ENCODE measurements around the gene ZNF646. TPM values are rescaled to one million over a fixed set of nuclear protein-coding genes. Genes with fewer than 3 reads are reported as not detected.
A peak's percentile ranks its signal among the peaks of the same experiment; 100 is the strongest.

Gene ZNF646
- total and polyA plus RNA-seq, 2 of the 13 experiments (the other 11 are each of a cell fraction or from before 2014, with no cell fraction given) = 3.4 to 10.9 TPM

GRCh38 chr16:31073142-31073969, 866 bp upstream of the ZNF646 start (continued):
- TF ChIP-seq ZNF263 (CRISPR knock-in tag; IDR thresholded peaks at IDR 0.05) = peak; percentile 15; the same call in 1 of the 2 replicates
- peak; percentile 92 for TF ChIP-seq ZNF567 (CRISPR knock-in tag; IDR thresholded peaks at IDR 0.05; ENCODE audit: borderline replicate concordance)
- no peak for TF ChIP-seq LRRFIP1 (CRISPR knock-in tag; conservative IDR thresholded peaks at IDR 0.05)
- peak; percentile 73; the same call in 1 of the 2 replicates for TF ChIP-seq MYPOP (CRISPR knock-in tag; IDR thresholded peaks at IDR 0.05)
- TF ChIP-seq PCBP1 (IDR thresholded peaks at IDR 0.05; ENCODE audit: borderline replicate concordance, low read depth, low read length) = 0 out of 2 replicates have a peak, but pooled peaks have one; percentile 44
- TF ChIP-seq RARA (CRISPR knock-in tag; IDR thresholded peaks at IDR 0.05) = peak; percentile 38
- peak; percentile 60; the same call in 1 of the 2 replicates for TF ChIP-seq ZNF772 (CRISPR knock-in tag; IDR thresholded peaks at IDR 0.05)
- TF ChIP-seq HMGA1 (CRISPR knock-in tag; conservative IDR thresholded peaks at IDR 0.05) = no peak
- no peak; the same call in 1 of the 2 replicates for TF ChIP-seq GMEB1 (CRISPR knock-in tag; IDR thresholded peaks at IDR 0.05; ENCODE audit: borderline replicate concordance)
- TF ChIP-seq ZSCAN30 (CRISPR knock-in tag; IDR thresholded peaks at IDR 0.05) = no peak
- peak; percentile 89 for TF ChIP-seq ZBTB7B (CRISPR knock-in tag; IDR thresholded peaks at IDR 0.05)
- TF ChIP-seq ZNF343 (CRISPR knock-in tag; IDR thresholded peaks at IDR 0.05) = peak; percentile 31; the same call in 1 of the 2 replicates
- TF ChIP-seq ZNF512B (CRISPR knock-in tag; IDR thresholded peaks at IDR 0.05; ENCODE audit: borderline replicate concordance) = no peak
- TF ChIP-seq ZNF24 (IDR thresholded peaks at IDR 0.05) = peak; percentile 93
- no peak; the same call in 1 of the 2 replicates for TF ChIP-seq SP4 (CRISPR knock-in tag; IDR thresholded peaks at IDR 0.05)
- no peak for TF ChIP-seq MIER3 (CRISPR knock-in tag; IDR thresholded peaks at IDR 0.05; ENCODE audit: borderline replicate concordance)
- no peak for TF ChIP-seq BCLAF1 (IDR thresholded peaks at IDR 0.05)
